K562 (cell line): ENCODE results near the gene APOM. TPM values are rescaled to one million over a fixed set of nuclear protein-coding genes. Genes with fewer than 3 reads are reported as not detected.

Source experiments
- BCOR ChIP-seq: fragments of 450-650 bp; IDR thresholded peaks from 2 replicates; pipeline ENCODE4 v1.6.1; 2016
- CHD7 ChIP-seq: fragments of 200-600 bp; sonication (generic); IDR thresholded peaks from one replicate; pipeline ENCODE4 v1.6.1; 2012; ENCODE audit warnings: mild to moderate bottlenecking, low read depth, low read length, inconsistent platforms
- DNMT1 ChIP-seq: fragments of 450-650 bp; IDR thresholded peaks from 2 replicates; pipeline ENCODE4 v1.6.1; 2016; ENCODE audit warnings: antibody characterized with exemption, mild to moderate bottlenecking
- HDAC3 ChIP-seq: fragments of 450-650 bp; IDR thresholded peaks from 2 replicates; pipeline ENCODE4 v1.6.1; 2018; ENCODE audit warnings: borderline replicate concordance, mild to moderate bottlenecking, moderate library complexity; ENCODE audit not compliant: partially characterized antibody
- IRF2 ChIP-seq: sonication (generic); formaldehyde crosslinking; IDR thresholded peaks from 2 replicates; pipeline ENCODE4 v1.8.1; 2022; ENCODE audit warnings: mild to moderate bottlenecking, missing genetic modification reagents
- KDM5B ChIP-seq: fragments of 200-600 bp; sonication (generic); IDR thresholded peaks from 2 replicates; pipeline ENCODE4 v1.6.1; 2012; ENCODE audit warnings: low read depth, mild to moderate bottlenecking, moderate library complexity, low read length, control low read depth, inconsistent platforms; ENCODE audit not compliant: insufficient replicate concordance
- PKNOX1 ChIP-seq: fragments of 450-650 bp; IDR thresholded peaks from 2 replicates; pipeline ENCODE4 v1.6.1; 2016
- POLR2AphosphoS2 ChIP-seq: IDR thresholded peaks from 2 replicates; pipeline ENCODE4 v1.6.1; 2012; ENCODE audit warnings: low read length, improper control_type of control experiment
- TAL1 ChIP-seq: fragments of 450-650 bp; IDR thresholded peaks from 2 replicates; pipeline ENCODE4 v1.6.1; 2016; ENCODE audit warnings: mild to moderate bottlenecking
- ZNF518B ChIP-seq: fragments of 250-450 bp; sonication (Bioruptor Pico); IDR thresholded peaks from 2 replicates; pipeline ENCODE4 v1.5.0; 2021; ENCODE audit warnings: mild to moderate bottlenecking, moderate library complexity
- ZNF551 ChIP-seq: fragments of 250-450 bp; sonication (Bioruptor Pico); IDR thresholded peaks from 2 replicates; pipeline ENCODE4 v1.5.0; 2021; ENCODE audit warnings: mild to moderate bottlenecking, moderate library complexity
- polyA plus RNA-seq, 8 experiments: library from polyadenylated mRNA; depleted of rRNA in 4 of 8; stranded (reverse) in 5 of 8; unstranded in 3 of 8; fragments of >200 nt; fragmentation: Nextera tagmentation in 2 of 8; fragmentation: Illumina TruSeq in 1 of 8; extraction: Ambion mirVana in 2 of 8; extraction: Trizol in 1 of 8; gene quantifications; 2 replicates each; pipeline versions ENCODE4 v1.2.1 to v1.2.3, GENCODE V29; 2011 to 2014; ENCODE audit warnings: inconsistent platforms in 1 of 8, missing spikeins in 1 of 8
- total RNA-seq, 7 experiments: library from RNA; depleted of rRNA in 6 of 7; stranded (reverse); fragments of >200 nt in 6 of 7; fragmentation: Illumina TruSeq in 2 of 7; extraction: Trizol in 2 of 7; gene quantifications; 2 replicates each; pipeline versions ENCODE4 v1.2.1 to v1.2.3, GENCODE V29; 2011 to 2021; ENCODE audit warnings: low replicate concordance in 1 of 7

Gene APOM
- total and polyA plus RNA-seq, 9 of the 15 experiments (the other 6 are each of a cell fraction or from before 2014, with no cell fraction given) = 5.7 to 24.3 (median 10.4) TPM

GRCh38 chr6:31620586-31621319 is 34.9 kb upstream of the APOM start, which contains the start of gene PRRC2A (continued):
- TF ChIP-seq IRF2 (CRISPR knock-in tag) = no peak
- peak; percentile 30 for TF ChIP-seq HDAC3
- no peak for TF ChIP-seq PKNOX1
- TF ChIP-seq TAL1 = no peak
- no peak for TF ChIP-seq ZNF518B
- no peak for TF ChIP-seq POLR2AphosphoS2
- 0 out of 2 replicates have a peak, but pooled peaks have one; percentile 52 for TF ChIP-seq DNMT1
- no peak for TF ChIP-seq CHD7
- TF ChIP-seq ZNF551 = no peak
- peak; percentile 85 for TF ChIP-seq KDM5B
- no peak; the same call in 1 of the 2 replicates for TF ChIP-seq BCOR
